22Rv1 (cell line): ENCODE results near the gene SPTLC2.

Experiments used
- H3K27ac ChIP-seq: fragments of 450-650 bp; 2 replicates; pipeline ENCODE4 v1.5.1; 2017
- CTCF ChIP-seq: fragments of 450-650 bp; IDR thresholded peaks from 2 replicates; pipeline ENCODE4 v1.5.1; 2017; ENCODE audit warnings: mild to moderate bottlenecking
- ZFX ChIP-seq: fragments of 450-650 bp; IDR thresholded peaks from 2 replicates; pipeline ENCODE4 v1.6.1; 2017; ENCODE audit warnings: antibody characterized with exemption, borderline replicate concordance

Gene SPTLC2

GRCh38 chr14:77511486-77512162 is 104.8 kb downstream of the SPTLC2 start:
- H3K27ac ChIP-seq, result no peak overlapping the region
- TF ChIP-seq CTCF (no peak), ZFX (no peak)

GRCh38 chr14:77509366-77509765 is 107.1 kb downstream of the SPTLC2 start:
- no peak overlapping the region for H3K27ac ChIP-seq
- TF ChIP-seq CTCF (no peak), ZFX (no peak)

DNA sequence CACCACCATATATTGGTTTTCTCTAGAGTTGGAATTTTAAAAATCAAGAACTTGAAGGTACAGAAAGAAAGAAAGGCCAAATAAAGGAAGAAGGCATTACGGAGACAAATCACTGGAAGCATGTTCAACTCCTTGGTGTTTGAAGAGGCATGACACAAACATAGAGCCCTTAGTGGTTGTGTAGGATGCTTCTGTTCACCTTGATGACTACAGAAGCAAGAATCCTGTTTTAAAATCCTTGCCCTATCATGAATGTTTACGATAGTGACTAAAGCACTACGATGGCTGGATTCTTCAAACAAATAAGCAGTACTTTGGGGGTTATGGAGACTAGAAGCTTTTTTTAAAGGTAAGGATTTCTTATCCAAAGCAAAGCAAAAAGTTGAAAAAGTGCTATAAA is 107.6 kb downstream of the SPTLC2 start:
- no peak for TF ChIP-seq CTCF
- no peak for TF ChIP-seq ZFX
- no peak overlapping the region for H3K27ac ChIP-seq

GRCh38 chr14:77508249-77508648 is 108.2 kb downstream of the SPTLC2 start:
- no peak overlapping the region for H3K27ac ChIP-seq
- TF ChIP-seq CTCF, result no peak
- no peak for TF ChIP-seq ZFX

DNA sequence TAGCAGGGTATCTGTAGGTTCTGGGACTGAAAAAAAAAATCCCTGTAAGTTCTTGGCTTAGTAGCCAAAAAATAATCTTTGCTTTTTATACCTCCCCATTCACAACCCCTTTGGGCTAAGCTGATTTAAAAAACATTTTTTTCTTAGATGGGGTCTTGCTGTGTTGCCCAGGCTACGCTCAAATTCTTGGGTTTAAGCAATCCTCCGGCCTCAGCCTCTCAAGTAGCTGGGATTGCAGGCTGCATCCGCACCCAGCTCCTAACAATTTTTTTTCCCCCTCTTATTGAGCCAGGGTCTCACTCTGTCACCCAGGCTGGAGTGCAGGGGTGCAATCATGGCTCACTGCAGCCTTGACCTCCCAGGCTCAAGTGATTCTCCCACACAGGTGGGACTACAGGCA is 108.7 kb downstream of the SPTLC2 start:
- H3K27ac ChIP-seq, result no peak overlapping the region
- TF ChIP-seq ZFX, result no peak
- TF ChIP-seq CTCF, result no peak

DNA sequence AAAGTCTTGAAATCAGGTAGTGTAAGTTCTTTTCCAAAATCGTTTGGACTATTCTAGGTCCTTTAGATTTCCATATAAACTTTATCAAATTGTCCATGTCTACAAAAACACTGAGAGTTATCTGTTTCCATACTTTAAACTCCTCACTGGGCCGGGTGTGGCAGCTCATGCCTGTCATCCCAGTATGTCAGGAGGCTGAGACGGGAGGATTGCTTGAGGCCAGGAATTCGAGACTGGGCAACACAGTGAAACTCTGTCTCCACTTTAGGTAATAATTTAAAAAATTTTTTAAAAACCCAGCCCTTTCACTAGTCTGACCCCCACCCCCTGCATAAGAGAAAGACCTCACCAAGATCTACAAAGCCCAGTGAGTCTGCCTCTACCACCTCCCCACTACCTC is 111.4 kb downstream of the SPTLC2 start:
- no peak overlapping the region for H3K27ac ChIP-seq
- no peak for TF ChIP-seq CTCF
- TF ChIP-seq ZFX, result no peak

DNA sequence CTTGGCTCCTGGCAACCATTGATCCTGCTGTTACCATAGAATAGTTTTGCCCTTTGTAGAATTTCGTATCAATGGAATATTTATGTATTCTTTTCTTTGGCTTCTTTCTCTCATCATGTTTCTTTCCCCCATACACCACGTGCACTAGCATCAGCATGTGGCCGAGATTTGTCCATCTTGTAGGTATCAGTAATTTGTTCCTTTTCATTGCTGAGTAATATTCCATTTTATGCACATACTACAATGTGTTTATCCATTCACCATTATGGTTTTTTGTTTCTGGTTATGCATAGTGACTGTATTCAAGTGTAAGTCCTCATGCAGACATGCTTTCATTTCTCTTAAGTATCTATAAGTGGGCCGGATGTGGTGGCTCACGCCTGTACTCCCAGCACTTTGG is 113.3 kb downstream of the SPTLC2 start:
- TF ChIP-seq ZFX (no peak), CTCF (no peak)
- H3K27ac ChIP-seq, result no peak overlapping the region
